GM12874 (cell line): ENCODE measurements around the gene MOK.

Experiments used
- TF ChIP-seq, protein P1 (sequence below): IDR thresholded peaks from 2 replicates; pipeline ENCODE4 v1.5.1; 2011; ENCODE audit warnings: low read depth, mild to moderate bottlenecking, control low read depth, low read length, moderate library complexity; ENCODE audit not compliant: insufficient read depth

Gene MOK

DNA sequence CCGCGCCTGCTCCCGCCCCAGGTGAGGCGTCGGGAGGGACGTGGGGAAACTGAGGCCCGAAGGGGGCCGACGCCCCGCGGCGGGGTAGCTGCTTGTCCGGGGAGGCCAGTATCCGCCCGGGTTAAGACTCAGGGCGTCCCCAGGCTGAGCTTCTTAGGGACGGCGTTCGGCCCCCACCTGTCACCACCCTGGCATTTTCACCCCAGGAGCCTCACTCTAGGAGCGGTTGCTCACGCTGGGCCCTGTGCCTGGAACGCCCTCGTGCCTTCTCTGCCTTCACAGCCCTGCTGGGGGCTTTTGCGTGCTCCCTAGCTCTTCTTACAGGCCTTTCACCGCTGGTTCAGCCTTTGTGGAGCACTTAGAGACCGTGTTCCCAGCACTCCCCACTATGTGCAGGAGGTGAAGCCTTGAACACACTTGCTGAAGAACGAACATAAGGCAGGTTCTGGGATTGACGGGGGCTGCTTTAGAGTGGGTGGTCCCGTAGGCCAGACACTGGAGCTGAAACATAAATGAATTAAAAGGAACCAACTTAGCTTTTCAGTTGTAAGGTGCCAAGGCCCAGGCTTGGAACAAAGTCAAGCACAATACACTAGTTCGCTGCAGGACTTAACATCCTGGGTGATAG lies 15.2 kb upstream of the MOK start:
- TF ChIP-seq, protein P1, sequence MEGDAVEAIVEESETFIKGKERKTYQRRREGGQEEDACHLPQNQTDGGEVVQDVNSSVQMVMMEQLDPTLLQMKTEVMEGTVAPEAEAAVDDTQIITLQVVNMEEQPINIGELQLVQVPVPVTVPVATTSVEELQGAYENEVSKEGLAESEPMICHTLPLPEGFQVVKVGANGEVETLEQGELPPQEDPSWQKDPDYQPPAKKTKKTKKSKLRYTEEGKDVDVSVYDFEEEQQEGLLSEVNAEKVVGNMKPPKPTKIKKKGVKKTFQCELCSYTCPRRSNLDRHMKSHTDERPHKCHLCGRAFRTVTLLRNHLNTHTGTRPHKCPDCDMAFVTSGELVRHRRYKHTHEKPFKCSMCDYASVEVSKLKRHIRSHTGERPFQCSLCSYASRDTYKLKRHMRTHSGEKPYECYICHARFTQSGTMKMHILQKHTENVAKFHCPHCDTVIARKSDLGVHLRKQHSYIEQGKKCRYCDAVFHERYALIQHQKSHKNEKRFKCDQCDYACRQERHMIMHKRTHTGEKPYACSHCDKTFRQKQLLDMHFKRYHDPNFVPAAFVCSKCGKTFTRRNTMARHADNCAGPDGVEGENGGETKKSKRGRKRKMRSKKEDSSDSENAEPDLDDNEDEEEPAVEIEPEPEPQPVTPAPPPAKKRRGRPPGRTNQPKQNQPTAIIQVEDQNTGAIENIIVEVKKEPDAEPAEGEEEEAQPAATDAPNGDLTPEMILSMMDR = no peak

DNA sequence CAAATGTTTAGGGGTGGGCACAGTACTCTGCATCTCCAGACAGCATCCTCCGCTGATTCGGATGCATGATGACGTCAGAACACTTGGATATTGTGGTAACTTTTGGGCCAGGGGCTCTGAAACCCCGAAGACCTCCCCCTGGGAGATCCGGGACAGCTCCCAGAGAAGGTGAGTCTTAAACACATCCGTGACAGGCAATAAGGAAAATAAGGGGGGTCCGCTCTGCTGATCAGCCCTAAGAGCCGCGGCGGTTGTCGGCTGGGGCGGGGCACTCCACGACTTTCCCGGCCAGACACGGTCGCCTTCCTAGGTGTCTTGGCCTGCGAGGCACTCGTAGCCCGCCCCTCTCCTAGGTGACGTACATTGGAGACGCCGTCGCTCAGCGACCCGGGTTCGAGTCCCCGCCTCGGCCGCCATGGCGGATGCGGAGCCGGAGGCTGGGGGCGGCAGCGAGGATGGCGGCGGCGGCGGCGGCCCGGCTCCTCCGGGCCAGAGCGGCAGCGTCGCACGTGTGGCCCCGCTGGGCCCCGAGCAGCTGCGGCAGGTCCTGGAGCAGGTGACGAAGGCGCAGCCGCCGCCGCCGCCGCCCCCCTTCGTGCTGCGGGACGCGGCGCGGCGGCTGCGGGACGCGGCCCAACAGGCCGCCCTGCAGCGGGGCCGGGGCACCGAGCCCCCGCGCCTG lies 14.5 kb upstream of the MOK start, which contains the start of gene ZNF839:
ZNF839 (plus strand) TSS at position 396 of the 682 bp plus-strand sequence; CDS start at position 416, 20 bp downstream.
- TF ChIP-seq, protein P1 = no peak

DNA sequence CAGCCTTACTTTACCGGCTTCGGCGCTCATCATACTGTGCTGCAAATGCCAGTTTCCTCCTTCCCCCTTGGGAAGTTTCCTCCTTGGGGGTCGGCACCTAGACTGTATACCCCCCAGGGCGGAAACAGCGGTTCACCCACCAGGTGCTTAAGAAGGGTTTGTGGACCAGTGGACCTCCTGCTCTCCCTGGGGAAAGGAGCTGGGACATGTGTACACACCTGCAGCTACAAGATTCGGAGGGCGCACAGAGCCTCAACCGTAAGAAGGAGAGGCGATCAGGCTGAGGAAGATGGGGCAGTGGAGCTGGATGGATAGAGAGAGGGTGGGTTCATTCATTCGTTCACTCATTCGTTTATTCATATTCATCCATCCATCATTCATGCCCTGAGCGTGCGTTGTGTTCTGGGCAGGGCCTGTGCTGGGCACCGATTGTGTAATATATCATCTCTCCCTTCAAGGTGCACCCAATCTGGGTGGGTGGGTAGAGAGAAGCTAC lies 13.9 kb upstream of the MOK start:
- TF ChIP-seq, protein P1 = no peak

DNA sequence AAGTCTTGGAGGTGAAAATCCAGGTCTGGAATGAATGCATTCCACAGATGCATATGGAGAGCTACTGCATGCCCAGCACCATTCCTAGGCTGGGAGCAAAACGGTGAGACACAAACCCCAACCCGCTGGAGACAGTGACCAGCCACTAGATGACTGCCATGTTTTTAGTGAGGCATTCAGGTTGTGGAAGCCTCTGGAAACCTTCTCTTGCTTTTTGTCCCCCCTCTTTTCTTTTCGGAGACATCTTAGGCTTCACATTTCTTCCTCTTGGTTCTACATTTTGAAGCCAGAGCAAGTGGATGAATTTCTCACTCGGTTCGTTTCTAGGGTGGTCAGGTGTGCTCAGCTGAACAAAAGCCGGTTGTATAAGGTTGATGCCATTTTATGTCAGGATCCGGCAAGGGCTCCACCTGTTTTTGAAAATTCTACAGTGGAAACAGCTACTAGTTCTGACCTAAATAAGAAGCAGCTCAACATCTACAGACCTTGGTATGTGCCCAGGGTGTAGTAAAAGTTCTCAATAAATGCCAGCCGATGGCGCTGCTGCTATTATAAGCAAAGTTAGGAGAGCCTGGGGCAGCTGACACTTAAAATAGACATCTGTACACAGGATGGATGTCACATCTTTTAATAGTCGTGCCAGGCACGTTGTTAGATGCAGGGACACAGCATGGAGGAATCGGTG lies 12.7 kb upstream of the MOK start:
- TF ChIP-seq, protein P1 = 0 out of 2 replicates have a peak, but pooled peaks have one; percentile 4

DNA sequence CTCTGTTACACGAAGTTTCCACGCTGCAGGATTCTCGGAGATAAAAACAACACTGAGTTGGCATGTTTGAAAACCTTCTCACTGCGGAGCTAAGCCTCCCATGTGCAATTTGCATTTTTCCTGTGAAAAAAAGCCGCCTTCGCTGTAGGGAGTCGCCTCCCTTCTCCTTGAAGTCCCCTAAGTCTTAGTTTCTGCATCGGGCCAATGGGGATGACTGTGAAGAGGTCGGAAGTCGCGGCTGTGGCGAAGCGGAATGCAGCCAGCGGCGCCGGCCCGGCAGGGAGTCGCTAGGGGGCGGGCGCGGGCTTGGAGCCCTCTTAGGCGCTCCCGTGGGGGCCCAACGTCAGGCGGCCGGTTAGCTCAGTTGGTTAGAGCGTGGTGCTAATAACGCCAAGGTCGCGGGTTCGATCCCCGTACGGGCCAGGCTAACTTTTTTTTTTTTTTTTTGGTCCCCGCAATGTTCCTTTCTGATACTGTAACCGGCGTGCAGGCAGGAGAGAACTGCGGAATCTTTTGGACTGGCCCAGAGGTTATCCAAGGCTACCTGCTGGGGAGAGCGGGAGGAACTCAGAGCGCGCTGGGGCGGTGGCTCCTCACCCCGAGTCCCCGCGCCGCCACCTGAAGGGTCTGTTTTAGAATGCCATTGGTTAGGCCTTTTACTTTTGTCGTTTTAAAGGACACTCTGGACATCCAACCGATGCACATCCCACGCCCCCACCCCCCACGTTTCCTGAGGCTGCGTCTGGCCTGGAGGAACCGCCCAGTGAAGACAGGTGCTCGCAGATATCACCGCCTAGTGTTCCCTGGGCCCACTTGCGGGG lies 12.0 kb upstream of the MOK start:
- TF ChIP-seq, protein P1 = peak; percentile 81

DNA sequence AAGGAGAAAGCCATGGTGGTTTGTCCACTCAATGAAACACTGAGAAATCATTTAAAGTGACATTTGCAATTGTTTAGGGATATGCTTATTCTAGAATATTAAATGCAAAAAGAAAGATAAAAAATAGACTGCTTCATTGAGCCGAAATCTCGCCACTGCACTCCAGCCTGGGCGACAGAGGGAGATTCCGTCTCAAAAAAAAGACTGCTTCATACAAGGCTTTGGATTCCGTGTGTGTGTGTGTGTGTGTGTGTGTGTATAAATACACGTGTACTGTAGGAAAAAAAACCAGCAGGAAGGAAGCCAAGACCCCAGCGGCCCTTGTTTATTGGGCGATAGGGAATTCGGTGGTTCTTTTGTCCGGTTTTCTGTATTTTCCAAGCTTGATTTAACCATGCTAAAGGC lies 11.4 kb upstream of the MOK start:
- TF ChIP-seq, protein P1 = no peak
